Measurements from ENCODE around the gene CUEDC1.

- TF ChIP-seq, protein P1, sequence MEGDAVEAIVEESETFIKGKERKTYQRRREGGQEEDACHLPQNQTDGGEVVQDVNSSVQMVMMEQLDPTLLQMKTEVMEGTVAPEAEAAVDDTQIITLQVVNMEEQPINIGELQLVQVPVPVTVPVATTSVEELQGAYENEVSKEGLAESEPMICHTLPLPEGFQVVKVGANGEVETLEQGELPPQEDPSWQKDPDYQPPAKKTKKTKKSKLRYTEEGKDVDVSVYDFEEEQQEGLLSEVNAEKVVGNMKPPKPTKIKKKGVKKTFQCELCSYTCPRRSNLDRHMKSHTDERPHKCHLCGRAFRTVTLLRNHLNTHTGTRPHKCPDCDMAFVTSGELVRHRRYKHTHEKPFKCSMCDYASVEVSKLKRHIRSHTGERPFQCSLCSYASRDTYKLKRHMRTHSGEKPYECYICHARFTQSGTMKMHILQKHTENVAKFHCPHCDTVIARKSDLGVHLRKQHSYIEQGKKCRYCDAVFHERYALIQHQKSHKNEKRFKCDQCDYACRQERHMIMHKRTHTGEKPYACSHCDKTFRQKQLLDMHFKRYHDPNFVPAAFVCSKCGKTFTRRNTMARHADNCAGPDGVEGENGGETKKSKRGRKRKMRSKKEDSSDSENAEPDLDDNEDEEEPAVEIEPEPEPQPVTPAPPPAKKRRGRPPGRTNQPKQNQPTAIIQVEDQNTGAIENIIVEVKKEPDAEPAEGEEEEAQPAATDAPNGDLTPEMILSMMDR (IDR thresholded peaks at IDR 0.05 in 4 of 5, conservative IDR thresholded peaks at IDR 0.05 in 1 of 5), result no peak
- TF ChIP-seq POLR2A (IDR thresholded peaks at IDR 0.05), result no peak
Observed at GRCh38 chr17:57849163-57849873, 105.9 kb downstream of the CUEDC1 start.
